Measurements from ENCODE around the gene CEP192.
A peak's percentile ranks its signal among the peaks of the same experiment; 100 is the strongest.
"Not testable (repeated sequence)": the region's sequence is repeated elsewhere in the genome, so short reads cannot be mapped to it uniquely, and the experiment has no call there.

The CEP192 gene

GRCh38 chr18:12990123-12990475 lies 1.1 kb upstream of the CEP192 start:
- no peak for DNase-seq (ENCODE audit: low read depth in 2 of 2)

GRCh38 chr18:12990641-12990966 lies 558 bp upstream of the CEP192 start:
- DNase-seq (ENCODE audit: low read depth in 2 of 2), result no peak

- no peak for DNase-seq (ENCODE audit: low read depth in 2 of 2)
Observed at GRCh38 chr18:12991821-12992179, 638 bp downstream of the CEP192 start.

- DNase-seq (ENCODE audit: low read depth in 2 of 2), result no peak
Observed at GRCh38 chr18:12993439-12993838, 2.3 kb downstream of the CEP192 start.

- no peak for DNase-seq (ENCODE audit: low read depth in 2 of 2)
Observed at GRCh38 chr18:12995424-12995823, 4.3 kb downstream of the CEP192 start.

- no peak for DNase-seq (ENCODE audit: low read depth in 2 of 2)
Observed at GRCh38 chr18:12995952-12996477, 4.9 kb downstream of the CEP192 start.

GRCh38 chr18:12996661-12997292 lies 5.6 kb downstream of the CEP192 start:
- DNase-seq (ENCODE audit: low read depth in 2 of 2), result no peak

GRCh38 chr18:12997330-12997729 lies 6.2 kb downstream of the CEP192 start:
- not testable (repeated sequence) for DNase-seq (ENCODE audit: low read depth in 2 of 2)

GRCh38 chr18:12998332-12999060 lies 7.3 kb downstream of the CEP192 start:
- DNase-seq (ENCODE audit: low read depth in 2 of 2), result no peak

- DNase-seq (ENCODE audit: low read depth in 2 of 2), result peak; percentile 24
Observed at GRCh38 chr18:13003466-13003896, 12.3 kb downstream of the CEP192 start.

GRCh38 chr18:13004396-13004795 lies 13.2 kb downstream of the CEP192 start:
- no peak for DNase-seq (ENCODE audit: low read depth in 2 of 2)

GRCh38 chr18:13005289-13005688 lies 14.1 kb downstream of the CEP192 start:
- DNase-seq (ENCODE audit: low read depth in 2 of 2), result no peak

GRCh38 chr18:13006531-13007247 lies 15.5 kb downstream of the CEP192 start:
- DNase-seq (ENCODE audit: low read depth in 2 of 2), result no peak

- DNase-seq (ENCODE audit: low read depth in 2 of 2), result no peak
Observed at GRCh38 chr18:13007248-13007560, 16.0 kb downstream of the CEP192 start.

- DNase-seq (ENCODE audit: low read depth in 2 of 2), result no peak
Observed at GRCh38 chr18:13011719-13012118, 20.6 kb downstream of the CEP192 start.

GRCh38 chr18:13014232-13014631 lies 23.1 kb downstream of the CEP192 start:
- DNase-seq (ENCODE audit: low read depth in 2 of 2), result no peak

GRCh38 chr18:13014818-13015217 lies 23.7 kb downstream of the CEP192 start:
- no peak for DNase-seq (ENCODE audit: low read depth in 2 of 2)

GRCh38 chr18:13017247-13017875 lies 26.2 kb downstream of the CEP192 start:
- no peak for DNase-seq (ENCODE audit: low read depth in 2 of 2)

- no peak for DNase-seq (ENCODE audit: low read depth in 2 of 2)
Observed at GRCh38 chr18:13018374-13018773, 27.2 kb downstream of the CEP192 start.

GRCh38 chr18:13019301-13019700 lies 28.1 kb downstream of the CEP192 start:
- DNase-seq (ENCODE audit: low read depth in 2 of 2), result no peak

GRCh38 chr18:13022644-13023043 lies 31.5 kb downstream of the CEP192 start:
- DNase-seq (ENCODE audit: low read depth in 2 of 2), result no peak

- no peak for DNase-seq (ENCODE audit: low read depth in 2 of 2)
Observed at GRCh38 chr18:13025233-13025632, 34.1 kb downstream of the CEP192 start.
